GM18907 (cell line): Measurements from ENCODE around the gene CRYZL1.

ENCODE experiments used
- ATAC-seq: cut with Tn5 transposase; IDR thresholded peaks from one replicate; pipeline ENCODE4 v1.9.1; 2021; ENCODE audit warnings: mild to moderate bottlenecking, moderate library complexity; ENCODE audit not compliant: unreplicated experiment

Gene CRYZL1

GRCh38 chr21:33662046-33662445 is 20.5 kb upstream of the CRYZL1 start:
- no peak for ATAC-seq

GRCh38 chr21:33661146-33661545 is 19.6 kb upstream of the CRYZL1 start:
- ATAC-seq, result no peak

GRCh38 chr21:33660406-33660805 is 18.9 kb upstream of the CRYZL1 start:
- no peak for ATAC-seq

GRCh38 chr21:33659568-33659949 is 18.0 kb upstream of the CRYZL1 start:
- ATAC-seq, result no peak

GRCh38 chr21:33658919-33659567 is 17.5 kb upstream of the CRYZL1 start:
- no peak for ATAC-seq

GRCh38 chr21:33657124-33657820 is 15.7 kb upstream of the CRYZL1 start:
- ATAC-seq, result no peak

GRCh38 chr21:33655588-33656221 is 14.2 kb upstream of the CRYZL1 start:
- no peak for ATAC-seq

GRCh38 chr21:33654412-33654811 is 12.9 kb upstream of the CRYZL1 start:
- ATAC-seq, result no peak

- ATAC-seq, result no peak
Observed at GRCh38 chr21:33651965-33652680, 10.6 kb upstream of the CRYZL1 start.

GRCh38 chr21:33650929-33651509 is 9.5 kb upstream of the CRYZL1 start:
- ATAC-seq, result no peak

GRCh38 chr21:33650230-33650629 is 8.7 kb upstream of the CRYZL1 start:
- no peak for ATAC-seq

GRCh38 chr21:33648555-33648954 is 7.0 kb upstream of the CRYZL1 start:
- ATAC-seq, result no peak

GRCh38 chr21:33647587-33647986 is 6.0 kb upstream of the CRYZL1 start:
- no peak for ATAC-seq

GRCh38 chr21:33645730-33646129 is 4.2 kb upstream of the CRYZL1 start:
- ATAC-seq, result no peak

- ATAC-seq, result no peak
Observed at GRCh38 chr21:33644383-33645074, 3.0 kb upstream of the CRYZL1 start.

GRCh38 chr21:33643658-33644311 is 2.2 kb upstream of the CRYZL1 start:
- no peak for ATAC-seq

- no peak for ATAC-seq
Observed at GRCh38 chr21:33642896-33643657, 1.5 kb upstream of the CRYZL1 start.

GRCh38 chr21:33642027-33642895 is 720 bp upstream of the CRYZL1 start, which contains the start of gene ITSN1:
Gene ITSN1, plus strand, starts transcription at chr21:33642501. Its CDS starts 76,328 bp downstream, at chr21:33718829.
- peak; percentile 88 for ATAC-seq
